ENCODE results near the gene KIF26B.

GRCh38 chr1:245481261-245481660, 326.5 kb downstream of the KIF26B start:
- TF ChIP-seq CTCF (IDR thresholded peaks at IDR 0.05; ENCODE audit: low read length): no peak
- TF ChIP-seq EZH2 (optimal IDR thresholded peaks at IDR 0.05; ENCODE audit: low read depth, low read length): no peak
- TF ChIP-seq EZH2phosphoT487 (IDR thresholded peaks at IDR 0.05; ENCODE audit: low read length): no peak

Data from MM.1S (cell line).